Upper lobe of right lung (tissue), 1 donor: ENCODE results near the gene UQCC2. TPM values are rescaled to one million over a fixed set of nuclear protein-coding genes. Genes with fewer than 3 reads are reported as not detected.
A peak's percentile ranks its signal among the peaks of the same experiment; 100 is the strongest.

Experiments
- ATAC-seq: fragments of 200-7000 bp; cut with Tn5 transposase; one replicate; pipeline ENCODE4 v1.9.1; 2020; ENCODE audit warnings: mild to moderate bottlenecking, moderate library complexity
- DNase-seq: peaks from one replicate; pipeline ENCODE4 v3.0.0-alpha.2; 2020
- H3K27ac ChIP-seq: fragments of 200-600 bp; one replicate; pipeline ENCODE4 v1.8.0; 2022
- H3K27me3 ChIP-seq: fragments of 200-600 bp; one replicate; pipeline ENCODE4 v1.8.0; 2022; ENCODE audit warnings: mild to moderate bottlenecking
- H3K36me3 ChIP-seq: fragments of 200-600 bp; one replicate; pipeline ENCODE4 v1.8.0; 2022
- H3K4me1 ChIP-seq: fragments of 200-600 bp; one replicate; pipeline ENCODE4 v1.8.0; 2022
- H3K4me3 ChIP-seq: fragments of 200-600 bp; one replicate; pipeline ENCODE4 v1.8.0; 2022; ENCODE audit warnings: mild to moderate bottlenecking
- H3K9me3 ChIP-seq: fragments of 200-600 bp; one replicate; pipeline ENCODE4 v1.8.0; 2022
- intact Hi-C: fragments of 100-400 bp; cut with DNase I; formaldehyde crosslinking; loops from one replicate; pipeline ENCODE4 v1.11.0; 2022
- total RNA-seq: library from RNA; stranded (reverse); fragmentation: NEBNext Ultra II Directional; extraction: Animal tissue kit (Norgen Biotek cat#: 25700); gene quantifications from one replicate; pipeline ENCODE4 v1.2.1, GENCODE V29; 2021
- TF ChIP-seq, protein P1 (sequence below): fragments of 200-600 bp; IDR thresholded peaks from one replicate; pipeline ENCODE4 v1.8.0; 2022; ENCODE audit warnings: antibody characterized with exemption
- donor health status: DM: no; HTN: yes; CAD: no; lungs with severe emphysema.

UQCC2 gene
- total RNA-seq, 1 donor from 2014 or later: 40.6 TPM

DNA sequence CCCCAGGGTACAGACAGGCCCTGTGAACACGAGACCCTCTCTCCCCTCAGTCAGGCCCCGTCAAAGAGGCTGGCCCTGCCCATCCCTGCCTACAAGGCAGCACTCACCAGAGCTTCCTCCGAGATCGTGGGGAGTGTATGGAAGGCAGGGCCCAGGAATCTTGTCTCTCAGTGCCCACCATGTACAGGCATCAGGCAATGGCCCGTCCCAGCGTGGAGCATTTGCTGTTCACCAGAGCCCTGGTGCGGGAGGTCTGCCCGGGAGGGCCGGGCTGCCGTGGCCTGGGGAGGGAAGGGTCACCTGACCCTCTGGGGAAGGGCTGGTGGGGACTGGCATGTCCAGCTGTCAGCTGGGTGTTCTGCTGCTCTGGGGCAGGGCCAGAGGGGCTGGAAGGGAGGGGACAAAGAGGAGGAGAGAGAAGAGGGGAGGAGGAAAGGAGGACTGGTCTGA lies 35.2 kb upstream of the UQCC2 start, which contains the start of gene IP6K3:
Gene IP6K3 (minus strand): TSS at position 255 of the 450 bp plus-strand sequence. CDS start 11,429 bp downstream, outside the sequence.
- ATAC-seq (peak; percentile 34), DNase-seq (no peak)
- no peaks in the 10 kb centered on the region for H3K36me3 ChIP-seq
- peak within 1 kb of the TSS; percentile 84 for H3K27ac ChIP-seq
- peaks cover 11% of the 10 kb centered on the region for H3K4me1 ChIP-seq
- H3K27me3 ChIP-seq: no peaks in the 10 kb centered on the region
- intact Hi-C loops: no loop called here
- TF ChIP-seq, protein P1, sequence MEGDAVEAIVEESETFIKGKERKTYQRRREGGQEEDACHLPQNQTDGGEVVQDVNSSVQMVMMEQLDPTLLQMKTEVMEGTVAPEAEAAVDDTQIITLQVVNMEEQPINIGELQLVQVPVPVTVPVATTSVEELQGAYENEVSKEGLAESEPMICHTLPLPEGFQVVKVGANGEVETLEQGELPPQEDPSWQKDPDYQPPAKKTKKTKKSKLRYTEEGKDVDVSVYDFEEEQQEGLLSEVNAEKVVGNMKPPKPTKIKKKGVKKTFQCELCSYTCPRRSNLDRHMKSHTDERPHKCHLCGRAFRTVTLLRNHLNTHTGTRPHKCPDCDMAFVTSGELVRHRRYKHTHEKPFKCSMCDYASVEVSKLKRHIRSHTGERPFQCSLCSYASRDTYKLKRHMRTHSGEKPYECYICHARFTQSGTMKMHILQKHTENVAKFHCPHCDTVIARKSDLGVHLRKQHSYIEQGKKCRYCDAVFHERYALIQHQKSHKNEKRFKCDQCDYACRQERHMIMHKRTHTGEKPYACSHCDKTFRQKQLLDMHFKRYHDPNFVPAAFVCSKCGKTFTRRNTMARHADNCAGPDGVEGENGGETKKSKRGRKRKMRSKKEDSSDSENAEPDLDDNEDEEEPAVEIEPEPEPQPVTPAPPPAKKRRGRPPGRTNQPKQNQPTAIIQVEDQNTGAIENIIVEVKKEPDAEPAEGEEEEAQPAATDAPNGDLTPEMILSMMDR: no peak
- H3K4me3 ChIP-seq: peak within 1 kb of the TSS; percentile 48
- H3K9me3 ChIP-seq: no peaks in the 10 kb centered on the region

DNA sequence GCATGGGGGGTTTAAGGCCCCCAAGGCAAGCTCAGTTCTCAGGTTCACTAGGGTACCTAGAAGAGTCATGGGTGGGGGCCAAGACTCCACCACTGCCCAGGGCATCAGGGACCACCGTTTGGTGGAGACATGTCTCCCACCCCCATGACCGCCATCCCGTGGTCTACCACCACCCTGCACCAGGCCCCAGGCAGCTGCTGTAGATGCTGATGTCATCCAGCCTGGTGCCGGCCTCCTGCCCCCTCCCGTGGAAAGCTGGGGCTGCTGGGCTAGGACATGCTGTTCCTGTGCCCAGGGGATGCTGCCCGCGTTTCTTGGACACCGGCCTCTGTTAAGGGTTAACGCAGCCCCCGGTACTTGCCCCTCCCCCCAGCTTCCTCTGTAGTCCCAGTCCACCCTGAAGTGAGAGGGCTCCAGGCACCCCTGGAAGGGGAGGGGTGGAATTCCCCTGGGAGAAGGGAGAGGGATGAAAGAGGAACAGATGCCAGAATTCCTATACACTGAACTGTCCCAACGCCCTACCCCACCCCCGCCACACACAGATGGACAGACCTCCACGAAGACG lies 34.6 kb upstream of the UQCC2 start:
- H3K4me3 ChIP-seq: peak overlapping the region; percentile 48
- H3K9me3 ChIP-seq: no peaks in the 10 kb centered on the region
- H3K4me1 ChIP-seq: peaks cover 11% of the 10 kb centered on the region
- DNase-seq (no peak), ATAC-seq (peak; percentile 16)
- H3K27me3 ChIP-seq: no peaks in the 10 kb centered on the region
- intact Hi-C loops: no loop called here
- H3K27ac ChIP-seq: peak overlapping the region; percentile 84
- no peaks in the 10 kb centered on the region for H3K36me3 ChIP-seq
- TF ChIP-seq, protein P1: no peak

DNA sequence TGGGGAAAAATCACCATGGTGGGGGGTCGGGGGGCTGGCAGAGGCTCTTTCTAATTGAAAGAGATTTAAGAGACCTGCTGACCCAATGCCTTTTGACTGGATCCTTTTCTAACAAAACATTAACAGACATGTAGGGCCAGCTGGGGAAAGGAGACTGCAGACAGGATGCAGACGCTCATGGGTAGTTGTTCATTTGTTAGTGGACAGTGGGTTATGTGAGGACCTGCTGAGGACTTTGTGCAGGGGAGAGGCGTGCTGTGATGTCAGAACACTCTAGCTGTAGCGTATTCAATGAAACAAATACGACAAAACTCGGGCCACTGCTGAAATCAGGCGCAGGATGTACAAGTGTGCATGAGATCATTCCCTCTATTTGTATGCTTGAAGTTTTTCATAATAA lies 34.0 kb upstream of the UQCC2 start:
- no peaks in the 10 kb centered on the region for H3K36me3 ChIP-seq
- H3K4me3 ChIP-seq: peak overlapping the region; percentile 48
- no peaks in the 10 kb centered on the region for H3K27me3 ChIP-seq
- DNase-seq: no peak
- H3K27ac ChIP-seq: peak overlapping the region; percentile 84
- ATAC-seq: no peak
- TF ChIP-seq, protein P1: no peak
- H3K4me1 ChIP-seq: peaks cover 8% of the 10 kb centered on the region
- intact Hi-C loops: no loop called here
- H3K9me3 ChIP-seq: no peaks in the 10 kb centered on the region

DNA sequence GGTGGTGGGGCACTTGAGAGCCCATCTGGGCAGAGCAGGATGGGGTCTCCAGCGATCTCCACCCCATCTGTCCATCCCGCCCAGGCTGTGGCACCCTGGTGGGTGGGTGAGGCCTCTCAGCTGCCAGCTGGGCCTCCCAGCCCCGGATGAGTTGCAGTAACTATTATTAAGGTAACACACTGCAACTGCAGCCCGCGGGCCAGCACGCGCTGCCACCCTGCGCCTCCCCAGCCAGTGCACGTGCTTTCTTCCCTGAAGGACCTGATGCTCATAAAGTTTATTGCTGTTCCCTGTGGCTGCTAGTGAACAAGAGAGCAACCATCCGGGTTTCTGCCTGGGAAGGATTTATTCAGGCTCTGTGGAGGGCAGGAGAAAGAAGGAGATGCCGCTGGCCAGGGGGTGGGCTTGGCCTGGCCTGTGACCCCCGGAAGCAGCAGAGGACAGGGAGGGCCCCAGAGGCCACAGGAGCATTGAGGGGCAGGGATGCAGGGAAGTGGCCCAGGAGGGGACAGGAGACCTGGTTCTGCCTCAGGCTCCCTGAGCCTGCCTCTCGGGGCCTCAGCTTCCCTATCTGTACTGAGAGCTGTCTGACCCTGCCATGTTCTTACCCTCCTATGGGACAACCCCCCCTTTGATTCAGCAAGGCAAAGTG lies 33.5 kb upstream of the UQCC2 start:
- H3K4me1 ChIP-seq: peaks cover 11% of the 10 kb centered on the region
- intact Hi-C loops: no loop called here
- no peaks in the 10 kb centered on the region for H3K9me3 ChIP-seq
- DNase-seq (no peak), ATAC-seq (no peak)
- peak overlapping the region; percentile 84 for H3K27ac ChIP-seq
- no peaks in the 10 kb centered on the region for H3K27me3 ChIP-seq
- TF ChIP-seq, protein P1: no peak
- H3K36me3 ChIP-seq: no peaks in the 10 kb centered on the region
- H3K4me3 ChIP-seq: peak overlapping the region; percentile 48

DNA sequence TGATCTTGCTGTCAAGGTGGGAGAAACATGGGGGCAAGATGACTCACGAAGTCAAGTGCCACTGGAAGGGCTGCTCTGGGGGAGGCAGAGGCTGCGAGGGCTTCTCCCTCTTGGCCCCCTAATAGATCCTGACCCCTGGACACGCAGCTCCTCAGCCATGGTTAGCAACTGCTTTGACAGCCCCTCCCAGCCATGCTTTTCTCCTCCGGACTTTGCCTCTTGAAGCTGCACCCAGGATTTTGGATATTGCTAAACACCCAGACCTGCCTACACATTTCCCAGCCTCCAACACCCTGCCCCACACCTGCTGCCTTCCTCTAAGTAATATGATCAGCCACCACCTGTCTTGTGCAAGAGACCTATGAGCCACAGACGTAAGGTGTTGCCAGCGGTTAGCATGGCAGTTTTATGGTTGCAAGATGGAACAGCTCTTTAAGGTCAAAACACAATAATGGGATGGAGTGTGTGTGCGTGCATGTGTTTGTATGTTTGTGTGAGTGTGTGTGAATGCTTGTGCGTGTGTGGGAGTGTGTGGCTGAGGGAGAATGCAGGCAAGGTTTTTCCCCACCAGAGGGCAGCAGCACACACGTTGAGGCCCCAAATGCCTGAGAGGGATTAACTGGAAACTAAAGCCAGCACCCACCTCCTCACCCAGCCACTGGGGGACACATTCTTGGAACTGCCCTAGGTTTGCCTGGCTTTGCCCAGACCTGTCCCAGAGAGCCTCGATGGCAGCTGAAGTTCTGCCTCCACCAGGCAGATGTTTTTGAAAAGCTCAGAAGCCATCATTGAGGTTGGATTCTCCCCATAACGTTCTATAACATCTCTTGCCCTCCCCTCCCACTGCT lies 32.7 kb upstream of the UQCC2 start:
- peaks cover 11% of the 10 kb centered on the region for H3K4me1 ChIP-seq
- peak overlapping the region; percentile 84 for H3K27ac ChIP-seq
- no peak for DNase-seq
- no peaks in the 10 kb centered on the region for H3K9me3 ChIP-seq
- ATAC-seq: peak; percentile 79
- H3K4me3 ChIP-seq: peak overlapping the region; percentile 48
- no peaks in the 10 kb centered on the region for H3K27me3 ChIP-seq
- intact Hi-C loops: no loop called here
- TF ChIP-seq, protein P1: peak; percentile 86
- no peaks in the 10 kb centered on the region for H3K36me3 ChIP-seq
